ENCODE data around the gene TMEM100. TPM values are rescaled to one million over a fixed set of nuclear protein-coding genes. Genes with fewer than 3 reads are reported as not detected.

TMEM100 gene
- total RNA-seq, 2 donors from 2014 or later: 2.9 to 5.6 TPM

DNA sequence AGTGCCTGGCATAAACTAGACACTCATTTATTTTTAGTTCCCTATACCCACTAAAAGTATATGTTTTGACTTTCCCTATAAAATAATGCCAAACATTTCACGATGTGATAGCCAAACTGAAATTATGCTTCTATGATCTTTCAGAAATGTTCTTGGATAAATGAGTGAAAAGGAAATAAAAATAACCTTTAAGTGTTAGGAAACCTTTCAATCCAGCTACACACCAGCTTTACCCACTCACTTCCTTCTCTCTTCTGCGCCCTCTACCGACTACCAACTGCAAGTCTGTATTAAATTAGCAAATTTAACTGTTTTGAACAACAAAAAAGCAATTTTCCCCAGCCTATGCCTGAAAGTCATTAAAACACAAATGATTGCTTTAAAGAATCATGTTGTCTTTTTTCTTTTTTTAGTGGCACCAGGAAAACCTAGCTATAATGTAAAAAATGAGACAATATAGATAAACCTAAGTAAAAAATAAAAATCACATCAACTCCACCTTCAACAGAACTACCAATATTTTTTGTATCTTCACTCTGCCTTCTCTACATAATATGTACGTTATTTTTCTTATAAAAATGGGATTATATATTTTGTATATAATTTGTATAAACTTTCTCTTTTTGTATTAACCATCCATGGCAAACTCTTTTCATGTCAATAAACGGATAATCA lies 13.2 kb upstream of the TMEM100 start:
- H3K4me3 ChIP-seq: no peak overlapping the region
- no peaks in the 10 kb centered on the region for H3K36me3 ChIP-seq (replicated peaks in 1 of 2; ENCODE audit: insufficient read depth in 1 of 2, low read depth in 2 of 2)
- 25 to 28% methylated on average over 5 of the region's 5 CpGs for WGBS, 2 donors
- TF ChIP-seq POLR2A (IDR thresholded peaks at IDR 0.05): no peak
- TF ChIP-seq, protein P1, sequence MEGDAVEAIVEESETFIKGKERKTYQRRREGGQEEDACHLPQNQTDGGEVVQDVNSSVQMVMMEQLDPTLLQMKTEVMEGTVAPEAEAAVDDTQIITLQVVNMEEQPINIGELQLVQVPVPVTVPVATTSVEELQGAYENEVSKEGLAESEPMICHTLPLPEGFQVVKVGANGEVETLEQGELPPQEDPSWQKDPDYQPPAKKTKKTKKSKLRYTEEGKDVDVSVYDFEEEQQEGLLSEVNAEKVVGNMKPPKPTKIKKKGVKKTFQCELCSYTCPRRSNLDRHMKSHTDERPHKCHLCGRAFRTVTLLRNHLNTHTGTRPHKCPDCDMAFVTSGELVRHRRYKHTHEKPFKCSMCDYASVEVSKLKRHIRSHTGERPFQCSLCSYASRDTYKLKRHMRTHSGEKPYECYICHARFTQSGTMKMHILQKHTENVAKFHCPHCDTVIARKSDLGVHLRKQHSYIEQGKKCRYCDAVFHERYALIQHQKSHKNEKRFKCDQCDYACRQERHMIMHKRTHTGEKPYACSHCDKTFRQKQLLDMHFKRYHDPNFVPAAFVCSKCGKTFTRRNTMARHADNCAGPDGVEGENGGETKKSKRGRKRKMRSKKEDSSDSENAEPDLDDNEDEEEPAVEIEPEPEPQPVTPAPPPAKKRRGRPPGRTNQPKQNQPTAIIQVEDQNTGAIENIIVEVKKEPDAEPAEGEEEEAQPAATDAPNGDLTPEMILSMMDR (IDR thresholded peaks at IDR 0.05): peak in 6 of 7 experiments; percentile 37 to 55 (median 47)
- H3K27me3 ChIP-seq: no peaks in the 10 kb centered on the region
- H3K9me3 ChIP-seq: no peaks in the 10 kb centered on the region
- H3K27ac ChIP-seq: no peak overlapping the region
- H3K4me1 ChIP-seq: no peaks in the 10 kb centered on the region
- DNase-seq: peak; percentile 20 to 53 (median 30)
- ATAC-seq: no peak
- intact Hi-C loops (cut with DNase I): no loop called here

DNA sequence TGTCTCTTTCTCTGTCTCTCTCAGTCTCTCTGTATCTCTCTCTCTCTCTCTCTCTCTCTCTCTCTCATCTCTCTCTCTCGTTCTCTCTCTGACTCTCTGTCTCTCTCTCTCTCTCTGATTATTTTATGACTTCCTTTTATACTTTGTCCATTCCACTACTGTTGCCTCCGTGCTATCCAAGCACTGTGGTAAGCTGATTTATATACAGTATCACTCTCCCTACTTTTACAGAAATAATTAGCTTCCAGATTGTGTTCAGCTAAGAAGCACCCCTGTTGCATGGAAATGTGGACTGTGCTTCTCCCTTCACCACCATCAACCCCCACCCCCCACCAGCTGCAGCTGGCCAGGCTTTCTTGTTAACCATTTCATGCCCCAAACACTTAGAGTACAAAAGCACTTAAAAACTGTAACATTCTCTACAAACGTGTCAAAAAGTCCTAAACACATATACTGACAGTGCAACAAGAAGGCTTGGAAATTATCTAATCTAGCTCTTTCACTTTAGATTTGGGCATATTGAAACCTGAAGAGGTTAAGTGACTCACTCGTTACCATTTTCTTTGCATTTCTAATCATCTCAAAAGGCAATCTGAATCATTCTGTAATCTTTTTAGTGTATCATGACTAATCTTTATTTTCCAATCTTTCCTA lies 11.6 kb upstream of the TMEM100 start:
- no peak for TF ChIP-seq POLR2A (IDR thresholded peaks at IDR 0.05)
- TF ChIP-seq, protein P1 (IDR thresholded peaks at IDR 0.05): no peak
- WGBS, 2 donors: 33 to 41% methylated on average over 4 of the region's 4 CpGs
- Histone ChIP-seq H3K36me3 (replicated peaks in 1 of 2; ENCODE audit: insufficient read depth in 1 of 2, low read depth in 2 of 2) (no peaks in the 10 kb centered on the region), H3K9me3 (no peaks in the 10 kb centered on the region), H3K4me3 (no peak overlapping the region), H3K4me1 (no peaks in the 10 kb centered on the region), H3K27ac (no peak overlapping the region), H3K27me3 (no peaks in the 10 kb centered on the region)
- DNase-seq (no peak), ATAC-seq (no peak)
- intact Hi-C loops (cut with DNase I): no loop called here

DNA sequence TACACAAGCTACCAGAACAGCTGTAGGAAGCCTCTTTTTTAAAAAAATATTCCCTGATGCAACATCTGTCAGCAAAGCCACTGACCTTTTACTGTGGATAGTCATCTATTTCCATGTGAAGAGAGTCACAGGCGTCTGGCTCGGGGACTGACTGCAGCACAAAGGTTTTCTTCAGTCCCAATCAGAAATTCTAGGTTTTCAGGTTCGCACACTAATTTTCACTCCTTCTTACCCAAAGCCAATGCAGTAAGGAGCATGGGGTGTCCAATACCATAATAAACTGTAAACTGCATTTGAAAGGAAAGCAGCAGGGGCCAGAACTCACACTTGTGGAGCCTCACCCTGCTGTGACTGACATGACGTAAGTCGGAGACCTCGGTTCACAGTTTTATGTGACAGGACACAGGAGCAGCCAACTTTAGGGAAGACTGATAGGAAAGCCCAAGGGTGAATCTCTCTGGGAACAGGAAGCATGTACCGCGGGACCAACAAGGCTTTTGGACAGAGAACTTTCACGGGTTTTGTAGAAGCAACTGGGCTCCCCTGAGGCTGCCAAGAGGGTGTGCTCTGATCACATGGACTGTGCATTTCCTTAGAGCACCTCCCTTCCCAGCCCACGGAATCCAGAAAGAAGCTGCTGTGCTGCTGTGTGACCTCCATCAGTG lies 9.1 kb upstream of the TMEM100 start:
- peak; percentile 58 for ATAC-seq
- Histone ChIP-seq H3K27me3 (no peaks in the 10 kb centered on the region), H3K4me1 (no peaks in the 10 kb centered on the region), H3K36me3 (replicated peaks in 1 of 2; ENCODE audit: insufficient read depth in 1 of 2, low read depth in 2 of 2) (no peaks in the 10 kb centered on the region), H3K27ac (peak overlapping the region in 2 of 4 donors; percentile 29 to 49), H3K9me3 (no peaks in the 10 kb centered on the region), H3K4me3 (no peak overlapping the region)
- DNase-seq: peak in 3 of 4 donors; percentile 20 to 33 (median 24)
- 35 to 46% methylated on average over 10 of the region's 10 CpGs for WGBS, 2 donors
- intact Hi-C loops (cut with DNase I): no loop called here
- no peak for TF ChIP-seq POLR2A (IDR thresholded peaks at IDR 0.05)
- TF ChIP-seq, protein P1 (IDR thresholded peaks at IDR 0.05): no peak

DNA sequence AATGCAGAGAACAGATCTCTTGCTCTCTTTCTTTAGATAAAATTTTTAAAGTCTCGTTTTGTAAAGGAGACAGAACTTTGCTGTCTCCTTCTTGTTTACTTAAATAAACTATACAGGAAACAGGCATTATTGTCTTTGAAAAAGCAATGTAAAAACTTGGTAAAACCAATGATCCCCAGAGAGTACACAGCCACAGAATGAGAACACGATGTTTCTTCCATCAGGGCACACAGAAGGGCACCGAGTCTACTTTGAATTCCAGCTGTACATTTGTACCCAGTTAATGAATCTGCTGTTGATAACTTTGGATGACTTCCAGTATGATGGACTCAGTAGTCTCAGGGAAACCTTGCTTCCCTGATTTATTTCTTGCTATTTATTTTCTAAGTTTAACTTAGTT lies 8.1 kb upstream of the TMEM100 start:
- Histone ChIP-seq H3K27ac (peak overlapping the region in 2 of 4 donors; percentile 27 to 29), H3K4me1 (no peaks in the 10 kb centered on the region), H3K4me3 (no peak overlapping the region), H3K36me3 (replicated peaks in 1 of 2; ENCODE audit: insufficient read depth in 1 of 2, low read depth in 2 of 2) (no peaks in the 10 kb centered on the region), H3K27me3 (no peaks in the 10 kb centered on the region), H3K9me3 (no peaks in the 10 kb centered on the region)
- DNase-seq (no peak), ATAC-seq (no peak)
- 36 to 38% methylated on average over 3 of the region's 3 CpGs for whole genome bisulfite sequencing, 2 donors
- TF ChIP-seq POLR2A (IDR thresholded peaks at IDR 0.05): no peak
- TF ChIP-seq, protein P1 (IDR thresholded peaks at IDR 0.05): no peak
- intact Hi-C loops (cut with DNase I): no loop called here

Data from body of pancreas (tissue), 4 donors.